Endothelial cell of umbilical vein (primary cell): ENCODE results near the gene FOXJ3. TPM values are rescaled to one million over a fixed set of nuclear protein-coding genes. Genes with fewer than 3 reads are reported as not detected.
A peak's percentile ranks its signal among the peaks of the same experiment; 100 is the strongest.

Experiments
- BruUV-seq: library from RNA; stranded (reverse); fragments of 400-500 nt; replicated peaks from 2 replicates; lab custom pipeline; 2021; lab: Mats Ljungman, UMichigan
- CTCF ChIA-PET: fragments of 300-600, 350-600 bp; sonication (Branson Sonifier 250); formaldehyde crosslinking; loops from one replicate; lab custom pipeline; 2021; ENCODE audit warnings: antibody characterized with exemption, inconsistent platforms; lab: Charles Lee
- POLR2A ChIA-PET: fragments of 300-600, 350-600 bp; sonication (Branson Sonifier 250); formaldehyde crosslinking; loops from one replicate; lab custom pipeline; 2021; ENCODE audit warnings: antibody characterized with exemption, inconsistent platforms; lab: Charles Lee
- DNase-seq: peaks from one replicate; pipeline ENCODE4 v3.0.0-alpha.2; 2011; ENCODE audit warnings: low read depth, low spot score
- FAIRE-seq: peaks from 2 replicates; lab custom pipeline; 2011; peaks lifted over from hg19 to GRCh38; lab: Jason Lieb, UNC
- H2AFZ ChIP-seq: 2 replicates; pipeline ENCODE4 v1.6.0; 2012; ENCODE audit warnings: low read depth, low read length, control low read depth, inconsistent platforms
- H3K27ac ChIP-seq: 2 replicates; pipeline ENCODE4 v1.5.1; 2011; ENCODE audit warnings: low read depth, mild to moderate bottlenecking, control low read depth, low read length, moderate library complexity; ENCODE audit not compliant: insufficient read depth
- H3K27me3 ChIP-seq, 2 experiments: 2 replicates each; pipeline versions ENCODE4 v1.6.0 to v1.6.1; 2011; ENCODE audit warnings: low read length in 2 of 2, mixed read lengths in 1 of 2; ENCODE audit not compliant: control insufficient read depth in 2 of 2, insufficient read depth in 2 of 2
- H3K36me3 ChIP-seq, 2 experiments: 2 replicates in 1 of 2; 3 replicates in 1 of 2; pipeline ENCODE4 v1.5.1; 2011; ENCODE audit warnings: low read length in 2 of 2, mild to moderate bottlenecking in 1 of 2, moderate library complexity in 1 of 2; ENCODE audit not compliant: control insufficient read depth in 2 of 2, insufficient read depth in 2 of 2; ENCODE audit errors: extremely low read depth in 1 of 2
- H3K4me1 ChIP-seq: 3 replicates; pipeline ENCODE4 v1.5.1; 2011; ENCODE audit warnings: mild to moderate bottlenecking, low read length; ENCODE audit not compliant: control insufficient read depth, insufficient read depth; ENCODE audit errors: extremely low read depth
- H3K4me2 ChIP-seq: 2 replicates; pipeline ENCODE4 v1.6.1; 2011; ENCODE audit warnings: low read length, control low read depth, mixed read lengths; ENCODE audit not compliant: insufficient read depth
- H3K4me3 ChIP-seq, 3 experiments: fragments of 200-600 bp in 1 of 3; sonication (generic), shearing (Covaris generic) in 1 of 3; replicated peaks in 1 of 3; 2 replicates each; pipeline ENCODE4 v1.5.1; 2011 to 2016; ENCODE audit warnings: control low read depth in 3 of 3, low read length in 3 of 3, mild to moderate bottlenecking in 2 of 3, inconsistent platforms in 1 of 3, low read depth in 1 of 3, moderate library complexity in 1 of 3; ENCODE audit not compliant: insufficient read depth in 1 of 3
- H3K79me2 ChIP-seq: 2 replicates; pipeline ENCODE4 v1.6.0; 2012; ENCODE audit warnings: low read length, inconsistent platforms; ENCODE audit not compliant: control insufficient read depth, insufficient read depth
- H3K9ac ChIP-seq: replicated peaks from 2 replicates; pipeline ENCODE3; 2011; ENCODE audit warnings: low read length, control low read depth; ENCODE audit not compliant: insufficient read depth; ENCODE audit errors: extremely low read depth
- H3K9me1 ChIP-seq: replicated peaks from 3 replicates; pipeline ENCODE4 v1.6.0; 2011; ENCODE audit warnings: mild to moderate bottlenecking, low read length; ENCODE audit not compliant: control insufficient read depth, insufficient read depth; ENCODE audit errors: extremely low read depth
- H3K9me3 ChIP-seq: replicated peaks from 2 replicates; pipeline ENCODE4 v1.5.1; 2012; ENCODE audit warnings: low read length, inconsistent platforms; ENCODE audit not compliant: control insufficient read depth, insufficient read depth
- H4K20me1 ChIP-seq: replicated peaks from 2 replicates; pipeline ENCODE3; 2011; ENCODE audit warnings: mild to moderate bottlenecking, low read length; ENCODE audit not compliant: control insufficient read depth, insufficient read depth; ENCODE audit errors: extremely low read depth
- EZH2 ChIP-seq: IDR thresholded peaks from 2 replicates; pipeline ENCODE4 v1.6.1; 2012; ENCODE audit warnings: borderline replicate concordance, low read depth, mild to moderate bottlenecking, moderate library complexity, low read length, inconsistent platforms; ENCODE audit not compliant: severe bottlenecking
- FOS ChIP-seq: IDR thresholded peaks from 2 replicates; pipeline ENCODE4 v1.6.1; 2011; ENCODE audit warnings: mild to moderate bottlenecking, low read length, moderate library complexity, borderline replicate concordance; ENCODE audit not compliant: insufficient read depth
- GATA2 ChIP-seq: IDR thresholded peaks from 2 replicates; pipeline ENCODE4 v1.7.0; 2011; ENCODE audit warnings: low read depth, mild to moderate bottlenecking, moderate library complexity, mixed read lengths, low read length; ENCODE audit not compliant: insufficient read length, insufficient read depth
- JUN ChIP-seq: IDR thresholded peaks from 2 replicates; pipeline ENCODE4 v1.6.1; 2011; ENCODE audit warnings: borderline replicate concordance, low read depth; ENCODE audit not compliant: insufficient read length, insufficient read depth
- MYC ChIP-seq: IDR thresholded peaks from one replicate; pipeline ENCODE4 v1.6.1; 2011; ENCODE audit warnings: mild to moderate bottlenecking, low read depth, low read length
- POLR2A ChIP-seq: IDR thresholded peaks from 2 replicates; pipeline ENCODE4 v1.6.1; 2012; ENCODE audit warnings: low read depth, mild to moderate bottlenecking, control low read depth, low read length
- POLR2AphosphoS5 ChIP-seq: IDR thresholded peaks from 2 replicates; pipeline ENCODE4 v1.6.1; 2012; ENCODE audit warnings: low read depth, mild to moderate bottlenecking, control low read depth, low read length, moderate library complexity; ENCODE audit not compliant: insufficient read depth
- dilution Hi-C: fragments of 300-500 bp; cut with MboI; formaldehyde crosslinking; loops from one replicate; pipeline ENCODE4 v1.15.0; 2019; ENCODE audit warnings: low sequenced_read_pairs; ENCODE audit not compliant: extremely low pct_ligation_motif_present
- intact Hi-C: fragments of 100-400 bp; cut with micrococcal nuclease; formaldehyde crosslinking; loops from one replicate; pipeline ENCODE4 v1.10.0; 2022
- polyA plus RNA-seq, 4 experiments: library from polyadenylated mRNA; depleted of rRNA in 3 of 4; stranded (reverse) in 3 of 4; unstranded in 1 of 4; fragments of >200 nt; gene quantifications; 2 replicates each; pipeline versions ENCODE4 v1.2.1 to v1.2.3, GENCODE V29; 2011 to 2012; ENCODE audit warnings: missing spikeins in 1 of 4
- total RNA-seq: library from RNA; stranded (reverse); gene quantifications from 2 replicates; pipeline ENCODE4 v1.2.3, GENCODE V29; 2021
- TF ChIP-seq, protein P1 (sequence below), 2 donors: IDR thresholded peaks; 1 replicate in 1 of 2; 2 replicates in 1 of 2; pipeline ENCODE4 v1.5.1; 2011; ENCODE audit warnings: low read length in 2 of 2, mild to moderate bottlenecking in 2 of 2, moderate library complexity in 2 of 2, control low read depth in 1 of 2, inconsistent platforms in 1 of 2, low read depth in 1 of 2; ENCODE audit not compliant: insufficient read depth in 1 of 2; ENCODE audit errors: extremely low read depth in 1 of 2
- TF ChIP-seq, protein P2 (sequence below): IDR thresholded peaks from 2 replicates; pipeline ENCODE4 v1.6.1; 2011; ENCODE audit not compliant: insufficient read depth, insufficient read length

The FOXJ3 gene
- total and polyA plus RNA-seq, 2 donors (not counting 3 experiments of a cell fraction or from before 2014, with no cell fraction given) = 34.7 to 38.8 TPM

DNA sequence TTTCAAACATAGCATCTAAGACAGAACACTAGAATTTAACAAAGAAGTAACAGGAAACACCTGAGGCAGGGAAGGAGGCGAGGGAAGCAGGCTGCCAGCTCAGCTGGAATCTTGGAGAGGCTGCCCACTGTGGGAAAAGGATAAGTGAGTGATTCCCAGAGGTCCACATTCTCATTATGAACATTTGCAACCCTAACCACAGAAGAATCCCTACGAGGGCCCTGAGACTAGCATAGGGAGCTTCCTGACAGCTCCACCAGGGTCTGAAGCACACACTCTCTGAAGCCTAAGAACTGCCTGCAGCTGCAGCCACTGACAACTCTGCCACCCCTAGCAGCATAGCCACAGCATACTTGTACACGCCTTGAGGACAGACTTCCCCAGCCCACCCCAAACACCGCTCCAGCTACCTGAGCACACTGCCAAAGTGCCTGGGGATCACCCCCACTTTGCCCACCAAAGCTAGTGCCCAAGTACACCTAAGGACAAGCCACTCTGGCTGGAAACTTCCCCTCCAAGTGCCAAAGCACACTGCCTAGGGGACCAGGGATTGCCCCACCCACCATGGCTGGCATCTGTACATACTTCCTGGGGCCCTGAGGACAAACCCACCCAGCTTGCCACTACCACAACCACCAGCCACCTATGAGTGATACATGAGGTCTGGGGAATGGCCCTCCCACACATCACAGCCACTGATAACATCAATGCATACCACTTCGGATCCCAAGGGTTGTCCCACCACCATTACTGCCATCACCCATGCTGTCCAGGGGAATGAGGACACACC, 93.9 kb downstream of the FOXJ3 start:
- no peak for FAIRE-seq
- no peaks in the 10 kb centered on the region for H3K9me1 ChIP-seq
- H3K4me1 ChIP-seq = peaks cover 6% of the 10 kb centered on the region
- ChIA-PET POLR2A (no interaction called here), CTCF (interaction anchor here (1.5 kb wide), 1 partner anchor 68 kb away, joined by 5 read pairs; no protein-coding TSS in a partner anchor)
- no peaks in the 10 kb centered on the region for H3K27me3 ChIP-seq
- BruUV-seq = no TSS peak
- DNase-seq = peak; percentile 96
- no peaks in the 10 kb centered on the region for H3K36me3 ChIP-seq
- no peak overlapping the region for H3K4me3 ChIP-seq
- intact Hi-C loops = no loop called here
- no peak overlapping the region for H2AFZ ChIP-seq
- peaks cover 76% of the 10 kb centered on the region for H3K79me2 ChIP-seq
- H4K20me1 ChIP-seq = no peaks in the 10 kb centered on the region
- dilution Hi-C loops = no loop called here
- H3K4me2 ChIP-seq = no peak overlapping the region
- peak overlapping the region; percentile 74 for H3K27ac ChIP-seq
- H3K9ac ChIP-seq = no peak overlapping the region
- no peaks in the 10 kb centered on the region for H3K9me3 ChIP-seq
- TF ChIP-seq, protein P1, sequence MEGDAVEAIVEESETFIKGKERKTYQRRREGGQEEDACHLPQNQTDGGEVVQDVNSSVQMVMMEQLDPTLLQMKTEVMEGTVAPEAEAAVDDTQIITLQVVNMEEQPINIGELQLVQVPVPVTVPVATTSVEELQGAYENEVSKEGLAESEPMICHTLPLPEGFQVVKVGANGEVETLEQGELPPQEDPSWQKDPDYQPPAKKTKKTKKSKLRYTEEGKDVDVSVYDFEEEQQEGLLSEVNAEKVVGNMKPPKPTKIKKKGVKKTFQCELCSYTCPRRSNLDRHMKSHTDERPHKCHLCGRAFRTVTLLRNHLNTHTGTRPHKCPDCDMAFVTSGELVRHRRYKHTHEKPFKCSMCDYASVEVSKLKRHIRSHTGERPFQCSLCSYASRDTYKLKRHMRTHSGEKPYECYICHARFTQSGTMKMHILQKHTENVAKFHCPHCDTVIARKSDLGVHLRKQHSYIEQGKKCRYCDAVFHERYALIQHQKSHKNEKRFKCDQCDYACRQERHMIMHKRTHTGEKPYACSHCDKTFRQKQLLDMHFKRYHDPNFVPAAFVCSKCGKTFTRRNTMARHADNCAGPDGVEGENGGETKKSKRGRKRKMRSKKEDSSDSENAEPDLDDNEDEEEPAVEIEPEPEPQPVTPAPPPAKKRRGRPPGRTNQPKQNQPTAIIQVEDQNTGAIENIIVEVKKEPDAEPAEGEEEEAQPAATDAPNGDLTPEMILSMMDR (IDR thresholded peaks at IDR 0.05; ENCODE audit: extremely low read depth in 1 of 2, insufficient read depth in 1 of 2, low read depth in 1 of 2, low read length in 2 of 2) = no peak
- TF ChIP-seq, protein P2, sequence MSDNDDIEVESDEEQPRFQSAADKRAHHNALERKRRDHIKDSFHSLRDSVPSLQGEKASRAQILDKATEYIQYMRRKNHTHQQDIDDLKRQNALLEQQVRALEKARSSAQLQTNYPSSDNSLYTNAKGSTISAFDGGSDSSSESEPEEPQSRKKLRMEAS = no peak
- TF ChIP-seq GATA2 (no peak), JUN (no peak), MYC (no peak), EZH2 (no peak), FOS (no peak), POLR2AphosphoS5 (no peak), POLR2A (no peak)
